Cerebellar cortex (tissue), 1 donor: ENCODE data around the gene RBBP8NL.

Experiments
- DNase-seq: peaks from one replicate; pipeline ENCODE4 v3.0.0-alpha.2; 2015; ENCODE audit warnings: low spot score

RBBP8NL gene

DNA sequence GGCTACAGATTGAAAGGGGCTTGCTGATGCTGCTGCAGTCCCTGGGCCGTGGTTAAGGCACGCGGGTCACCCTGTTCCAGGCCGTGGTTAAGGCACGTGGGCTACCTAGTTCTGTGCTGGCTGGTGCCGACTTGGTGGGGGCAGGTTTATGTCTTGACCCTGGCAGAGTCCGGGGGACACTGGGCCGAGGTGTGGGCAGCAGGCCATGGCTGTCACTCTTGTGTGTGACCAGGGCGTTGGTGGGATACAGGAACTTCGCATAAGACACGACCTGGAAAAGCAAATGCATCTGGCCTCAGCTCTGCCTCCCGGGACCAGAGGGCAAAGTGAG, 34.0 kb downstream of the RBBP8NL start:
- no peak for DNase-seq

GRCh38 chr20:62392621-62393334, 34.6 kb downstream of the RBBP8NL start:
- DNase-seq = no peak

DNA sequence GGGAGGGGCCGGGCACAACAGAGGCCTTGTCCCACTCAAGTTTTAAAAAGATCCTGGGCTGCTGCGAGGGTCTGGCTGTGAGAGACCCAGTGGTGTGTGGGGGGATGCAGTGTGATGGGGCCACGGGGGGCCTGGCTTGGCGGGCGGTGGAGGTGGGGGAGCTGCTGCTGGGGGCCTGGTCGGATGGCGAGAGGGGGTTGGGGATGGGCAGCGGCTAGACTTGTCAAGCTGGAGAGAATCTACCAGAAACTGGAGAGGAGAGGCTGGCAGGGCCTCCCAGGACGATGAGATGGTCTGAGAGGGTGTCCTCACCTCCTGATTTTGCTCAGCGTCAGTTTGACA, 35.3 kb downstream of the RBBP8NL start:
- no peak for DNase-seq

DNA sequence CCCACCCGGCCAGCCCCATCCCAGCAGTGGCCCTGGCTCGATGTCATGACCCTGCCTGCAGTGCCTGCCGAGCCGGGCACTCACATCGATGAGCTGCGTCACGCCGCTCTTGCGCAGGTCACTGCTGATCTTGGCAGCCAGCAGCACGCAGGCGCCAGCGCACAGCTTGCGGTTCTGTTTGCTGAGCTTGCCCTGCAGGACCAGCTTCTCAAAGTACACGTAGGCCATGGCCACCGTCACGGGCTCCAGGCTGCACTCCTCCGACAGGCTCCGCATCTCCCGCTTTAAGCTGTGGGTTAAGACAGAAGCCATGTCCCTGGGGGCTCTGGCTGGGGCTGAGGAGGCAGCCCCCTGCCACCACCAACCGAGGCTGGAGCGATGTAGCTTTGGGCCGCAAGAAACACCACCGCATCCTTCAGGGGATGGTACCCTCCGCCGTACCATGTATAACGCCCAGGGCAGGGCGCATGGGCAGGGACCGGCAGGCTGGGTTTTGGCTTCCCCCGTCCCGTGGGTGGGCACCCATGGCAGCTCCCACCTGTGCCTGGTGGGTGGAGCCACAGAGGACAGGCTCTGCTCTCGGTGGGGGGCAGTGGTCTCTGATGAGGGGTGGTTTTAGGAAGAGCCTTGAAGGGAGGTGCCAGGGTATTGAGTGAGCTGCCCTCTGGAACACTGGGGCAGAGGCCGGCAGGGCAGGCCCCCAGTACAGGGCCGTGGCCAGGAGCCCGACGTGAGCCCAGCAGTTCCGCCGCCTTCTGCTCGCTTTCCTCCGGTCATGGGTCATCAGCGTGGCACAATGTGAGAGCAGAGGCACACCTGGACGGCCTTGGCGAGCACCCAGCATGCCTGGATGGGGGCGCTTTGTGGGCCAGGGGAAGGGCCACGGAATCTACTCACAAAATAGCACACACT, 35.9 kb downstream of the RBBP8NL start:
- peak; percentile 84 for DNase-seq

DNA sequence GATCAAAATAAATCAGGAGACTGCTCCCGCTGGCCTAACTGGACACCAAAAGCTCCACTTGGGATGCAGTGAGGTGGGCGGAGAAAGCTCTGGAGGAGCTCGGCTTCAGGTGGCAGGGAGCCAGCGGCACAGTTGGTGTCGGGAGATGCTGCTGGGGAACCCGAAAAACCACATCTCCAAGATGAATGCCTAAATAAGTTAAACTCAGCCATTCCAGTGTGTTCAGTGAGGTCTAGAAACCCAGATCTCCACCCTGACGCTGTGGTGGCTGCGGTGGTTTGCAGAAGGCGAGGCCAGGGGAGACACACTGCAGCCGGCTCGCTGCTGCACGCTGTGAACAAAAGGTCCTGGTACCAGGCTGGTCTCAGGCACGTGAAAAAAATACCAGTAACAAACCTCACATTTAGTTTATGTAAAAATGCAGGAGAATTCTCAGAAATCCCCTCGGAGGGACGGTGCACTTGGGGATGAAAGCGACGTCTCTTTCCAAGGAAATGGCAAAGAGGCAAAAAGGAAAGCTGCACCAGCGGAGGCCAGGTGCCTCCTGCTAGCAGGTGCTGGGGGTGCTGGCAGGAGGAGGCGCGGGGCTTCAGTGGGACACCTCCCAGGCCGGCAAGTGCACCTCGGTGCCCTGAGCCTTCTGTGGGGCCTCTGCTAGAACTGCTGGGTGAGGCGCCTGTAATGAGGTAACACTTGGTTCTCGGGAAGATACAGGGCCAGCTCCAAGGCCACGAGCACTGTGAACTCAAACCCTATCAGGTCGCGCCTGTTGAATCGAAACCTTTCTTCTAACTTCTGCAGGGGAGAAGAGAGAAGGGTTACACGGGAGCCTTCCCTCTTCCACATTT, 36.8 kb downstream of the RBBP8NL start:
- DNase-seq = peak; percentile 50

GRCh38 chr20:62389601-62390087, 37.7 kb downstream of the RBBP8NL start:
- DNase-seq = no peak

DNA sequence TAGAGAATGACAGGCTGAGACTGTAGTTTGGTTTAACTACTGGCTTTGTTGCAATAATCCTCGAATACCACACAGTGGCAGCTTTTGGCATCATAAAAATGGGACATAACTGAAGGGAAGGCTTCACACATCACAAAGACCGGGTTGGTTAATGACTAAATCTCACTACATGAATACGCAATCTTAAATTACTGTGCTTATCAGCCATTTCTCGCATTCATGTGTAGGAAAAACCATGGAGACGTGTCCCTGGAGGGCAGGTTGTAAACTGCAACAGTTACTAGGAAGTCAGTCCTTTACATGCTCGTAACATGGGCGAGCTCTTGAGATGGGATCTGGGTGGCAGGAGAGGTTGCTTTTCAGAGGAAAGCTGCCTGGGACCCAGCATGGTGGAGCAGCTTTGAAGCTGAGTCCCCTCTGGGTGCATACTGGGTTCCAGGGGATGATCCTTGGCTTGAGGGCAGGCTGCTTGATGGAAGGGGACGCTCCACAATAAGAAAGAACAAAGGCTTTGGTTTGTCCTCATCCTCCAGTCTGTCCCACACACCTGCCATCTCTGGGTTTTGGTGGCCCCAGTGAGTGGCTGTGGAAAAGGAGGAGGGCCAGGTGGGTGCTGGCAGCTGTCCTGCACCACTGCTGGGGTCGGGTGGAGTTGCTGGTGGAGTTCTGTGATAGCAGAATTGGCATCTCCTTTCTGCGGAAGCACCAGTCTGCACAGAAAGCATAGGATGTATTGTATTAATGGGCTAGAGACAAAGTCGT, 38.3 kb downstream of the RBBP8NL start:
- no peak for DNase-seq

GRCh38 chr20:62387933-62388635, 39.3 kb downstream of the RBBP8NL start:
- no peak for DNase-seq

DNA sequence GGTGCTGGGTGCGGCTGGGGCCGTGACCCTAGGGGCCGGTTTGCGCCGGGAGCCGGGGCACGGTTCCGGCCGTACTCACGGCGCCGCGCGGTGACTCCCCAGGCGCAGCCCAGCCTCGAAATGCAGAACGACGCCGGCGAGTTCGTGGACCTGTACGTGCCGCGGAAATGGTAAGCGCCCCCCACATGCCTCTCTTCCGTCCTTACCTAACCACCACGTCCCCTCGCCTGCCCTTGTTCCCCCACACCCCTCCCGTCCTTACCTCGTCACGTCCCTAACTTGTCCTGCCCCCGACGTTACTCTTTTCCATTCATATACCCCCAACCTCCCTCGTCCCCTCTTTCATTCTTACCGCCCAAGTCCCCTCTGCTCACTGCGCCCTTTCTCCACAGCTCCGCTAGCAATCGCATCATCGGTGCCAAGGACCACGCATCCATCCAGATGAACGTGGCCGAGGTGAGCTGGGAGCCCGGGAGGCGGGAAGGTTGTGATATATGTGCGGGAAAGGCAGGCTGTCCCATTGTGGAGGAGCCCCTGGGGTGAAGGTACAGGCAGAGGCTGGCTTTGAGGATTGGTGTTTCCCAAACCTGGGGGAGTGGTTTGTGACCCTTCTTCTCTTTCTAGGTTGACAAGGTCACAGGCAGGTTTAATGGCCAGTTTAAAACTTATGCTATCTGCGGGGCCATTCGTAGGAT, 40.0 kb downstream of the RBBP8NL start:
- no peak for DNase-seq

GRCh38 chr20:62386383-62387218, 40.7 kb downstream of the RBBP8NL start, which contains the start of gene RPS21:
Gene RPS21, plus strand, starts transcription at chr20:62387103. Its CDS starts 236 bp downstream, at chr20:62387339.
- DNase-seq = peak; percentile 88

- peak; percentile 90 for DNase-seq
Measured at GRCh38 chr20:62382306-62383198, 44.8 kb downstream of the RBBP8NL start.

- no peak for DNase-seq
Measured at GRCh38 chr20:62381842-62382241, 45.5 kb downstream of the RBBP8NL start.

DNA sequence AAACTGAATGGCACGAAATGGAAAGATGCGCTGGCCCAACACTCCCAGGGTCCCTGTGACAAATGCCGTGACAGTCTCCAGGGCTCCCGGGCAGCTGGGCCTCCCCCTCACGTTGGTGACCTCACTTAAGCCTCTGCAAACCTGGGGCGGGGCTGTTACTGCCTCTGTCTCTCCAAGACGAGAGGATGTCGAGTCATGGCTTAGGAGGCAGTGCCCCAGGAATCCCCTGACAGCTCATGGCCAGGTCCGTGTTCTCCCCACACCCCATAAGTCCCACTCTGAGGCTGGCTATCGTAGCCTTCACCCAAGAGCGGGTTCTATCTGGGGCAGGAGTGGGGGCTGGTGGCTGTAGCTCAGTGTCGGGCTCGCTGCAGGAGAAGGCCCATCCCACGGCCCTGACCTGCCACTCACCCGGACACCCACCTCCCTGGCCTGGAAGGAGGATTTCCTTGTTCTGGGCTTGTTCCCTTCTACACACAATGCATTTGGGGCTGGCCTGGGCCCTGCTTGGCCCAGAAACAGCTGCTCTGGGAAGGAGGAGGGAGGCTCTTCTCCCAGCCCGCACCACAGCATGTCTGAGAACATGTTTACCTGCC, 46.0 kb downstream of the RBBP8NL start:
- DNase-seq = no peak

GRCh38 chr20:62378215-62378614, 49.1 kb downstream of the RBBP8NL start:
- DNase-seq = no peak

DNA sequence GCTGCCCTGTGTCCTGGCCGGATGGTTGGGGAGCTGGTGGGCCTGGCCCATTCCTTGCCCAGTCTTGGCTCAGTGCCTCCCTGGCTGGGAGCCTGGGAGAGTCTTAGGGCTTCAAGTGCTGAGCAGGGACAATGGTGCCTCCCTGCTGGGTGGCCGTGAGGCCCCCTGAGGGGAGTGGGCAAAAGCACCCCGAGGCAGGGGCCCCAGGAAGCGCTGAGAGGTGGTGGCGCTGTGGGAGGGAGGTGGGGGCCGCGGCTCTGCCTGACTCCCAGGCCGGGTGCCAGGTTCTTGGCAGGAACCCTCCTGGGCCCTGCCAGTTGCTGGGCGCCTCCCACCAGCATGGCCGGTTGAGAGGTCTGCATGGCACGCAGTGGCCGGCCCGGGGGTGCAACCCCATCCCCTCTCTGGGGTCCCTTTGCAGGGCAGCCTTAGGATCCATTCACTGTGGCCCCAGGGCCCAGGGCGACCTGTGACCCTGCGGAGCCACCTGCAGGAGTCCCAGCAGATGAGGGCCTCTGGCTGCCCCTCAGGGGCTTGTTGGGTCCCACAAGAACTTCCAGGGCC, 49.6 kb downstream of the RBBP8NL start:
- no peak for DNase-seq

DNA sequence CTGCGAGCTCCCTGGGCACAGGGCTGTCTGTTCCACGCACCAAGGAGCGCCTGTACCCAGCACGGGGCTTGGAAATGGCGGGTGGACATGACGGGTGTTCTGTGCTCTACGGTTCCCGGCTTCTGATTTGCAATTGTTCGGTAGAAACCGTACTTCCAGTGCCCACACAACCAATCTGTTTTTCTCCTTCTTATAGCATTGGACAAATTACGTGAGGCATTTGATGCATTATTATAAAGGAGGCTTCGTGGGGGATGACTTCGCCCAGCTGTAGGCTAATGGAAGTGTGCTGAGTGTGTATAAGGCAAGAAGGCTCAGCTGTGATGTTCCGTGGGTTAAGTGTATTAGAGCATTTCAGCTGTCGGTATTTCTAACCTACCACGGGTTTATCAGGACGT, 50.3 kb downstream of the RBBP8NL start:
- DNase-seq = no peak
